Fibroblast of skin of right quadriceps (primary cell): ENCODE results near the gene EEF1A2.

Experiments used
- DNase-seq: peaks from one replicate; pipeline ENCODE4 v3.0.0-alpha.2; 2013

The EEF1A2 gene

GRCh38 chr20:63447320-63447719 is 51.6 kb downstream of the EEF1A2 start:
- DNase-seq: no peak

GRCh38 chr20:63446216-63447024 is 52.5 kb downstream of the EEF1A2 start:
- no peak for DNase-seq

- no peak for DNase-seq
Observed at GRCh38 chr20:63445075-63445734, 53.7 kb downstream of the EEF1A2 start.

GRCh38 chr20:63444548-63444947 is 54.3 kb downstream of the EEF1A2 start:
- DNase-seq: no peak

- no peak for DNase-seq
Observed at GRCh38 chr20:63443606-63444395, 55.1 kb downstream of the EEF1A2 start.

- no peak for DNase-seq
Observed at GRCh38 chr20:63442100-63442493, 56.8 kb downstream of the EEF1A2 start.

GRCh38 chr20:63441136-63442099 is 57.5 kb downstream of the EEF1A2 start:
- no peak for DNase-seq

GRCh38 chr20:63440366-63440955 is 58.4 kb downstream of the EEF1A2 start:
- DNase-seq: no peak

- DNase-seq: no peak
Observed at GRCh38 chr20:63439866-63440265, 59.0 kb downstream of the EEF1A2 start.

- no peak for DNase-seq
Observed at GRCh38 chr20:63438121-63438520, 60.8 kb downstream of the EEF1A2 start.
